Measurements from ENCODE around the gene BRCA1. TPM values are rescaled to one million over a fixed set of nuclear protein-coding genes. Genes with fewer than 3 reads are reported as not detected.
"Not testable (repeated sequence)": the region's sequence is repeated elsewhere in the genome, so short reads cannot be mapped to it uniquely, and the experiment has no call there.

Gene BRCA1
- total RNA-seq, 4 donors from 2014 or later, result 2.4 to 8.8 (median 3.0) TPM

- DNase-seq (ENCODE audit: low spot score) (no peak), ATAC-seq (ENCODE audit: low FRiP score) (no peak)
- no peak for TF ChIP-seq CTCF (IDR thresholded peaks at IDR 0.05)
Measured at GRCh38 chr17:43135454-43135819, 10.3 kb upstream of the BRCA1 start.

- DNase-seq (ENCODE audit: low spot score) (no peak), ATAC-seq (ENCODE audit: low FRiP score) (no peak)
- no peak for TF ChIP-seq CTCF (IDR thresholded peaks at IDR 0.05)
Measured at GRCh38 chr17:43134774-43135453, 9.8 kb upstream of the BRCA1 start.

GRCh38 chr17:43133439-43133838, 8.3 kb upstream of the BRCA1 start:
- DNase-seq (ENCODE audit: low spot score); ATAC-seq (ENCODE audit: low FRiP score): not testable (repeated sequence)

- no peak for TF ChIP-seq CTCF (IDR thresholded peaks at IDR 0.05)
- ATAC-seq (ENCODE audit: low FRiP score), result no peak
- no peak for DNase-seq (ENCODE audit: low spot score)
Measured at GRCh38 chr17:43132117-43132516, 7.0 kb upstream of the BRCA1 start.

- ATAC-seq (ENCODE audit: low FRiP score), result no peak
- DNase-seq (ENCODE audit: low spot score), result no peak
- no peak for TF ChIP-seq CTCF (IDR thresholded peaks at IDR 0.05)
Measured at GRCh38 chr17:43129671-43130010, 4.5 kb upstream of the BRCA1 start.

- not testable (repeated sequence) for DNase-seq (ENCODE audit: low spot score); ATAC-seq (ENCODE audit: low FRiP score)
Measured at GRCh38 chr17:43127333-43127876, 2.2 kb upstream of the BRCA1 start.

GRCh38 chr17:43126911-43127290, 1.7 kb upstream of the BRCA1 start:
- no peak for TF ChIP-seq CTCF (IDR thresholded peaks at IDR 0.05)
- no peak for DNase-seq (ENCODE audit: low spot score)
- no peak for ATAC-seq (ENCODE audit: low FRiP score)

GRCh38 chr17:43125967-43126910, 1.1 kb upstream of the BRCA1 start:
- TF ChIP-seq CTCF (IDR thresholded peaks at IDR 0.05), result no peak
- no peak for ATAC-seq (ENCODE audit: low FRiP score)
- no peak for DNase-seq (ENCODE audit: low spot score)

Data from omental fat pad (tissue), 4 donors.